ENCODE measurements around the gene GCLC.

DNA sequence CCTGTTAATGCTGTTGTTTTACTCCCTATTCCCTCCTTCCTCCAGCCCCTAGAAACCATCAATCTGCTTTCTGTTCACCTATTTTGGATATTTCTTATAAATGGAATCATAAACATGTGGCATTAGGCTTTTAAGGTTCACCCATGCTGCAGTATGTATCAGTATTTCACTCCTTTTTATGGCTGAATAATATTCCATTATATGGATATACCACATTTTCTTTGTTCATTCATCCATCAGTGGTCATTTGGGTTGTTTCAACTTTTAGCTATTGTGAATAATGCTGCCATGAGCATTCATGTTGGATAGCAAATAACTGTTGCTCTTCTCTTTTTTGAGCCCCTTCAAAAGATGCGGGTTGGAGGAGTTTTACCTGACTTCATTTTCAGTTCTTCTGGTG is 89.2 kb downstream of the GCLC start:
- TF ChIP-seq TBL1XR1 (IDR thresholded peaks at IDR 0.05; ENCODE audit: low read depth, low read length) (no peak), RBBP5 (conservative IDR thresholded peaks at IDR 0.05) (no peak), SREBF2 (IDR thresholded peaks at IDR 0.05; ENCODE audit: low read length) (no peak)

Data from GM12878 (cell line).